Spleen (tissue), 11 donors: ENCODE data around the gene ZNF644. TPM values are rescaled to one million over a fixed set of nuclear protein-coding genes. Genes with fewer than 3 reads are reported as not detected.

ENCODE experiments used
- DNase-seq: peaks from one replicate; pipeline ENCODE4 v3.0.0-alpha.2; 2020
- H3K27ac ChIP-seq, 8 donors: fragments of 200-600 bp; sonication (generic) in 7 of 8; 1 replicate in 4 of 8; 2 replicates in 4 of 8; pipeline versions ENCODE4 v1.5.0 to v1.8.0; 2016 to 2021; ENCODE audit warnings: inconsistent platforms in 4 of 8, mild to moderate bottlenecking in 4 of 8, moderate library complexity in 1 of 8
- H3K27me3 ChIP-seq, 7 donors: fragments of 200-600 bp; sonication (generic) in 6 of 7; replicated peaks in 1 of 7; 1 replicate in 4 of 7; 2 replicates in 3 of 7; pipeline versions ENCODE4 v1.5.0 to v1.8.0; 2016 to 2021; ENCODE audit warnings: inconsistent platforms in 3 of 7, mild to moderate bottlenecking in 1 of 7
- H3K36me3 ChIP-seq, 6 donors: fragments of 200-600 bp; sonication (generic) in 5 of 6; 1 replicate in 4 of 6; 2 replicates in 2 of 6; pipeline versions ENCODE4 v1.5.0 to v1.8.0; 2016 to 2021; ENCODE audit warnings: inconsistent platforms in 2 of 6
- H3K4me1 ChIP-seq, 6 donors: fragments of 200-600 bp; sonication (generic) in 5 of 6; 1 replicate in 3 of 6; 2 replicates in 3 of 6; pipeline versions ENCODE4 v1.5.0 to v1.8.0; 2016 to 2021; ENCODE audit warnings: inconsistent platforms in 3 of 6
- H3K4me3 ChIP-seq, 8 donors: fragments of 200-600 bp; sonication (generic) in 7 of 8; 1 replicate in 4 of 8; 2 replicates in 4 of 8; pipeline versions ENCODE4 v1.5.0 to v1.8.0; 2016 to 2021; ENCODE audit warnings: inconsistent platforms in 4 of 8, mild to moderate bottlenecking in 4 of 8, moderate library complexity in 2 of 8
- H3K9me3 ChIP-seq, 8 donors: fragments of 200-600 bp; sonication (generic) in 7 of 8; 1 replicate in 4 of 8; 2 replicates in 4 of 8; pipeline versions ENCODE4 v1.5.0 to v1.8.0; 2016 to 2021; ENCODE audit warnings: inconsistent platforms in 4 of 8
- CTCF ChIP-seq, 11 experiments: fragments of 200-600 bp in 7 of 11; fragments of 450-650 bp in 4 of 11; sonication (generic) in 4 of 11; IDR thresholded peaks in 8 of 11; conservative IDR thresholded peaks in 3 of 11; 1 replicate in 7 of 11; 2 replicates in 4 of 11; pipeline versions ENCODE4 v1.4.0 to v1.8.0; 2016 to 2021; ENCODE audit warnings: antibody characterized with exemption in 11 of 11, inconsistent platforms in 4 of 11, mild to moderate bottlenecking in 1 of 11
- POLR2A ChIP-seq, 3 donors: fragments of 450-650 bp; IDR thresholded peaks; one replicate each; pipeline ENCODE4 v1.5.1; 2017; ENCODE audit warnings: antibody characterized with exemption in 3 of 3, mild to moderate bottlenecking in 1 of 3
- POLR2AphosphoS5 ChIP-seq, 3 donors: sonication (generic); formaldehyde crosslinking; IDR thresholded peaks; one replicate each; pipeline ENCODE4 v1.5.1; 2017; ENCODE audit warnings: antibody characterized with exemption in 3 of 3
- WGBS, 5 donors: extraction: QIAGEN DNeasy Blood & Tissue Kit in 3 of 5; methylation state at CpG; one replicate each; pipeline versions ENCODE4 v1.1.5 to v1.1.7; 2013 to 2018; 5-methylcytosine and 5-hydroxymethylcytosine counted together
- intact Hi-C: fragments of 100-400 bp; cut with DNase I; formaldehyde crosslinking; loops from one replicate; pipeline ENCODE4 v1.15.0; 2023; ENCODE audit warnings: low total_unique reads
- polyA plus RNA-seq, 3 donors: library from polyadenylated mRNA; stranded (reverse); fragments of 200-250 nt; gene quantifications; one replicate each; pipeline ENCODE4 v1.2.1, GENCODE V29; 2013
- total RNA-seq, 7 donors: library from RNA; depleted of rRNA in 3 of 7; stranded (reverse); fragments of >200 nt in 3 of 7; fragmentation: NEBNext Ultra II Directional in 4 of 7; extraction: Animal tissue kit (Norgen Biotek cat#: 25700) in 4 of 7; gene quantifications; one replicate each; pipeline versions ENCODE4 v1.1.0 to v1.2.1, GENCODE V29; 2016 to 2021
- donor health status: healthy with polysubstance abuse.
- donor health status: DM: no; HTN: no; CAD: no; lungs with moderate emphysema.
- donor health status: DM: no; HTN: no; CAD: no.
- donor health status: Bipolar disorder and iron deficiency.
- donor health status: healthy.
- donor health status: DM: no; HTN: no; CAD: no.
- donor health status: DM: yes; HTN: yes; CAD: no.

Gene ZNF644
- total and polyA plus RNA-seq, 10 donors: 21.6 to 89.6 (median 70.5) TPM

- H3K27ac ChIP-seq: no peak overlapping the region
- WGBS, 5 donors: 79 to 85% (median 81%) methylated on average over 4 of the region's 4 CpGs
- DNase-seq: no peak
These were observed 4.5 kb upstream of the ZNF644 start for GRCh38 chr1:91026320-91026719.

GRCh38 chr1:91024481-91025119 is 2.8 kb upstream of the ZNF644 start:
- Histone ChIP-seq H3K4me1 (peaks cover 11 to 47% (median 38%) of the 10 kb centered on the region in 6 donors), H3K9me3 (no peaks in the 10 kb centered on the region), H3K4me3 (no peak overlapping the region), H3K36me3 (peaks cover 0 to 3% (median 0%) of the 10 kb centered on the region in 6 donors), H3K27ac (peak overlapping the region in 5 of 8 donors; percentile 12 to 53 (median 24)), H3K27me3 (no peaks in the 10 kb centered on the region)
- 54 to 64% (median 60%) methylated on average over 3 of the region's 3 CpGs for WGBS, 5 donors
- no peak for DNase-seq
- intact Hi-C loops: no loop called here
- TF ChIP-seq POLR2AphosphoS5 (IDR thresholded peaks at IDR 0.05): no peak
- no peak for TF ChIP-seq POLR2A (IDR thresholded peaks at IDR 0.05)
- TF ChIP-seq CTCF (IDR thresholded peaks at IDR 0.05 in 8 of 11, conservative IDR thresholded peaks at IDR 0.05 in 3 of 11): no peak

More at GRCh38 chr1:91026320-91026719, 4.5 kb upstream of the ZNF644 start:
- no peak overlapping the region for H3K4me3 ChIP-seq
- no peaks in the 10 kb centered on the region for H3K9me3 ChIP-seq
- no peaks in the 10 kb centered on the region for H3K36me3 ChIP-seq
- no peak for TF ChIP-seq POLR2AphosphoS5 (IDR thresholded peaks at IDR 0.05)
- no peak for TF ChIP-seq CTCF (IDR thresholded peaks at IDR 0.05 in 8 of 11, conservative IDR thresholded peaks at IDR 0.05 in 3 of 11)
- TF ChIP-seq POLR2A (IDR thresholded peaks at IDR 0.05): no peak
- intact Hi-C loops: no loop called here
- H3K4me1 ChIP-seq: peaks cover 0 to 30% (median 22%) of the 10 kb centered on the region in 6 donors
- peaks cover 0 to 8% (median 0%) of the 10 kb centered on the region in 7 donors for H3K27me3 ChIP-seq

GRCh38 chr1:91022518-91022929 is 689 bp upstream of the ZNF644 start:
- H3K4me3 ChIP-seq: peak overlapping the region; percentile 42 to 85 (median 66)
- H3K9me3 ChIP-seq: no peaks in the 10 kb centered on the region
- H3K36me3 ChIP-seq: peaks cover 0 to 5% (median 0%) of the 10 kb centered on the region in 6 donors
- no peak for DNase-seq
- TF ChIP-seq CTCF (IDR thresholded peaks at IDR 0.05 in 8 of 11, conservative IDR thresholded peaks at IDR 0.05 in 3 of 11): no peak
- no peak for TF ChIP-seq POLR2A (IDR thresholded peaks at IDR 0.05)
- TF ChIP-seq POLR2AphosphoS5 (IDR thresholded peaks at IDR 0.05): no peak
- 69 to 75% (median 72%) methylated on average over 6 of the region's 6 CpGs for WGBS, 5 donors
- H3K27me3 ChIP-seq: no peaks in the 10 kb centered on the region
- intact Hi-C loops: no loop called here
- H3K27ac ChIP-seq: peak overlapping the region; percentile 90 to 100 (median 99)
- peaks cover 24 to 68% (median 58%) of the 10 kb centered on the region in 6 donors for H3K4me1 ChIP-seq

- Histone ChIP-seq H3K9me3 (no peaks in the 10 kb centered on the region), H3K36me3 (peaks cover 0 to 5% (median 0%) of the 10 kb centered on the region in 6 donors), H3K27ac (peak overlapping the region; percentile 90 to 100 (median 99)), H3K27me3 (no peaks in the 10 kb centered on the region), H3K4me3 (peak overlapping the region; percentile 42 to 85 (median 66)), H3K4me1 (peaks cover 24 to 82% (median 72%) of the 10 kb centered on the region in 6 donors)
- TF ChIP-seq POLR2A (IDR thresholded peaks at IDR 0.05): no peak
- TF ChIP-seq POLR2AphosphoS5 (IDR thresholded peaks at IDR 0.05): peak in 1 of 3 donors; percentile 24
- TF ChIP-seq CTCF (IDR thresholded peaks at IDR 0.05 in 8 of 11, conservative IDR thresholded peaks at IDR 0.05 in 3 of 11): peak in 1 of 11 experiments; percentile 12
- WGBS, 5 donors: 1 to 3% (median 2%) methylated on average over 23 to 33 of the region's 33 CpGs
- DNase-seq: peak; percentile 92
- intact Hi-C loops: no loop called here
These were observed 709 bp downstream of the ZNF644 start for GRCh38 chr1:91020967-91021685.
